Measurements from ENCODE around the gene MLLT3. TPM values are rescaled to one million over a fixed set of nuclear protein-coding genes. Genes with fewer than 3 reads are reported as not detected.

MLLT3 gene
- total and polyA plus RNA-seq, 2 of the 8 experiments (the other 6 are each of a cell fraction or from before 2014, with no cell fraction given), result 5.9 to 9.6 TPM

DNA sequence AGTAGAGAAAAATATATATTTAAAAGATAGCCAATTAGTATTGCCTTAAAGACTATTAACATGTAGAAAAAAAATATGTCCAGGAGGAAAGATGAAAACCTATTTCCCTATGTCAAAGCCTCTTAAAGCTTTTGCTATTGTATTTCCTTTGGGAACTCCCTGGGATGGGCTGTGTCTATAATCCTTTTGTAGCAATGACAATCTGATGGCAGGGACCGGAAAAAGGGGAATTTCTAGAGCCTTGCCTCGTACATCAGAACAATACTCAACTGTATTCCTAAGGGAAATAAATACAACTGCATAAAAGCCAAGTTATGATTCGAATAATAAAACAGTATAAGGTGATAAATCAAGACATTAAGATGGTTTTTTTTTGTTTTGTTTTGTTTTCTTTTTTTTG lies 257.3 kb downstream of the MLLT3 start:
- H3K36me3 ChIP-seq (ENCODE audit: control insufficient read depth in 2 of 4, insufficient read depth in 4 of 4, low read length in 3 of 4), result no peaks in the 10 kb centered on the region
- H3K23ac ChIP-seq (ENCODE audit: insufficient read length), result no peak overlapping the region
- no peak overlapping the region for H4K91ac ChIP-seq (replicated peaks; ENCODE audit: insufficient read length, low read length)
- H3K14ac ChIP-seq (ENCODE audit: insufficient read length), result no peak overlapping the region
- H3K27ac ChIP-seq (ENCODE audit: low read depth, low read length), result no peak overlapping the region
- POLR2A ChIA-PET (ENCODE audit: partially characterized antibody), result no interaction called here
- no peak overlapping the region for H2BK12ac ChIP-seq (ENCODE audit: low read depth, low read length)
- no peaks in the 10 kb centered on the region for H3K27me3 ChIP-seq (replicated peaks in 1 of 4; ENCODE audit: control insufficient read depth in 3 of 4, extremely low read depth in 1 of 4, insufficient read depth in 3 of 4, low read length in 3 of 4)
- H3K79me1 ChIP-seq (ENCODE audit: low read depth, low read length), result no peaks in the 10 kb centered on the region
- no peaks in the 10 kb centered on the region for H4K20me1 ChIP-seq (replicated peaks in 1 of 2; ENCODE audit: control insufficient read depth in 1 of 2, insufficient read depth in 2 of 2, low read length in 2 of 2)
- H3K4me1 ChIP-seq (replicated peaks in 1 of 4; ENCODE audit: control insufficient read depth in 3 of 4, insufficient read depth in 4 of 4, low read length in 3 of 4), result no peaks in the 10 kb centered on the region
- H3K23me2 ChIP-seq (ENCODE audit: low read depth, low read length), result no peaks in the 10 kb centered on the region
- no peak overlapping the region for H2AK5ac ChIP-seq (ENCODE audit: low read depth, low read length)
- no peak overlapping the region for H3K4me2 ChIP-seq (ENCODE audit: insufficient read depth in 1 of 2, low read depth in 2 of 2, low read length in 2 of 2)
- H3K56ac ChIP-seq (replicated peaks; ENCODE audit: insufficient read length, low read depth, low read length), result no peak overlapping the region
- H4K5ac ChIP-seq (ENCODE audit: insufficient read length, low read depth, low read length), result no peak overlapping the region
- H4K8ac ChIP-seq (ENCODE audit: extremely low read depth, insufficient read depth, low read length), result no peak overlapping the region
- no peak overlapping the region for H3K4ac ChIP-seq (replicated peaks; ENCODE audit: insufficient read length, low read depth, low read length)
- CTCF ChIA-PET (ENCODE audit: partially characterized antibody), result interaction anchor here (0.6 kb wide), 1 partner anchor 22 kb away, joined by 3 read pairs; no protein-coding TSS in a partner anchor
- no peak overlapping the region for H2BK120ac ChIP-seq (replicated peaks; ENCODE audit: low read depth, low read length)
- no peak overlapping the region for H2BK20ac ChIP-seq (ENCODE audit: low read length)
- no peak overlapping the region for H3K9ac ChIP-seq (replicated peaks in 1 of 4; ENCODE audit: extremely low read depth in 1 of 4, low read depth in 3 of 4, low read length in 3 of 4)
- no peak overlapping the region for H2BK5ac ChIP-seq (ENCODE audit: low read depth, low read length)
- no peak overlapping the region for H2AFZ ChIP-seq (ENCODE audit: low read length)
- FAIRE-seq (no peak), DNase-seq (ENCODE audit: low read depth in 1 of 2, low spot score in 2 of 2) (no peak)
- H2BK15ac ChIP-seq (ENCODE audit: low read length), result no peak overlapping the region
- WGBS, 2 experiments (ENCODE audit: extremely low coverage in 1 of 2, insufficient coverage in 1 of 2, insufficient read length in 1 of 2, insufficient replicate concordance in 2 of 2, low coverage in 1 of 2, low lambda C conversion rate in 2 of 2, missing lambda C conversion rate in 1 of 2), result 91% methylated on average over 3 of the region's 3 CpGs; no CpG with 5 or more reads in 1 of the 2 experiments
- no peaks in the 10 kb centered on the region for H3K9me3 ChIP-seq (ENCODE audit: insufficient read depth in 2 of 2, low read depth in 1 of 2, low read length in 1 of 2)
- no peak overlapping the region for H3K18ac ChIP-seq (ENCODE audit: extremely low read depth, low read length)
- no peak overlapping the region for H3K4me3 ChIP-seq (ENCODE audit: extremely low read depth in 1 of 4, insufficient read depth in 2 of 4, low read depth in 3 of 4, low read length in 4 of 4)
- no peaks in the 10 kb centered on the region for H3K79me2 ChIP-seq (ENCODE audit: control insufficient read depth in 1 of 2, insufficient read depth in 2 of 2, low read length in 2 of 2)
- TF ChIP-seq SP4 (IDR thresholded peaks at IDR 0.05; ENCODE audit: low read length) (no peak), CHD2 (IDR thresholded peaks at IDR 0.05; ENCODE audit: low read length) (no peak), CTBP2 (IDR thresholded peaks at IDR 0.05; ENCODE audit: borderline replicate concordance, insufficient read depth, insufficient read length, low read length) (no peak), RNF2 (IDR thresholded peaks at IDR 0.05; ENCODE audit: borderline replicate concordance, low read depth, low read length, missing control alignments, poor library complexity, severe bottlenecking) (no peak), SIN3A (conservative IDR thresholded peaks at IDR 0.05 in 1 of 2, IDR thresholded peaks at IDR 0.05 in 1 of 2; ENCODE audit: low read depth in 1 of 2, low read length in 2 of 2) (no peak), SIX5 (IDR thresholded peaks at IDR 0.05; ENCODE audit: low read depth, low read length) (no peak), TBP (IDR thresholded peaks at IDR 0.05; ENCODE audit: low read depth, low read length) (no peak), BCL11A (IDR thresholded peaks at IDR 0.05; ENCODE audit: low read depth in 2 of 2, low read length in 2 of 2) (no peak), MAFK (IDR thresholded peaks at IDR 0.05; ENCODE audit: low read depth, low read length) (no peak), NRF1 (IDR thresholded peaks at IDR 0.05; ENCODE audit: low read depth, low read length) (no peak), CHD1 (IDR thresholded peaks at IDR 0.05; ENCODE audit: low read depth, low read length) (no peak), JUN (IDR thresholded peaks at IDR 0.05; ENCODE audit: low read depth, low read length) (no peak), GTF2F1 (IDR thresholded peaks at IDR 0.05; ENCODE audit: borderline replicate concordance, low read depth, low read length) (no peak), TAF1 (IDR thresholded peaks at IDR 0.05; ENCODE audit: low read depth, low read length) (no peak), KDM4A (IDR thresholded peaks at IDR 0.05; ENCODE audit: low read depth, low read length, severe bottlenecking) (no peak), JUND (IDR thresholded peaks at IDR 0.05; ENCODE audit: low read length) (no peak)

Data from H1 (cell line).